Ectodermal cell (in vitro differentiated cells): Measurements from ENCODE around the gene ROR2.
"Not testable (repeated sequence)": the region's sequence is repeated elsewhere in the genome, so short reads cannot be mapped to it uniquely, and the experiment has no call there.

ENCODE experiments used
- H3K27ac ChIP-seq: 2 replicates; pipeline ENCODE4 v1.7.0; 2013; ENCODE audit warnings: mild to moderate bottlenecking, low read depth, low read length; ENCODE audit not compliant: insufficient read depth, poor library complexity, severe bottlenecking
- H3K27me3 ChIP-seq: 2 replicates; pipeline ENCODE4 v1.7.0; 2013; ENCODE audit warnings: mild to moderate bottlenecking, low read length; ENCODE audit not compliant: insufficient read depth, control insufficient read depth, poor library complexity, severe bottlenecking
- H3K36me3 ChIP-seq: one replicate; pipeline ENCODE4 v1.7.0; 2013; ENCODE audit warnings: low read length; ENCODE audit not compliant: control insufficient read depth, insufficient read depth
- H3K4me1 ChIP-seq: one replicate; pipeline ENCODE4 v1.7.0; 2013; ENCODE audit warnings: low read length; ENCODE audit not compliant: control insufficient read depth, insufficient read depth
- H3K4me3 ChIP-seq: 2 replicates; pipeline ENCODE4 v1.7.0; 2013; ENCODE audit warnings: low read depth, low read length, control low read depth; ENCODE audit not compliant: insufficient read depth
- H3K9me3 ChIP-seq: 2 replicates; pipeline ENCODE4 v1.7.0; 2013; ENCODE audit warnings: mild to moderate bottlenecking, low read length, moderate library complexity; ENCODE audit not compliant: control insufficient read depth
- WGBS, 2 experiments: methylation state at CpG; one replicate each; pipeline ENCODE4 v1.1.7; 2013; ENCODE audit warnings: missing lambda C conversion rate in 2 of 2; 5-methylcytosine and 5-hydroxymethylcytosine counted together

Gene ROR2

GRCh38 chr9:91628892-91629291 is 321.1 kb downstream of the ROR2 start:
- H3K4me1 ChIP-seq: no peaks in the 10 kb centered on the region
- H3K27me3 ChIP-seq: no peaks in the 10 kb centered on the region
- no peak overlapping the region for H3K4me3 ChIP-seq
- no peak overlapping the region for H3K27ac ChIP-seq
- H3K9me3 ChIP-seq: no peaks in the 10 kb centered on the region
- whole genome bisulfite sequencing, 2 experiments: 95 to 100% methylated on average over 1 of the region's 1 CpG
- H3K36me3 ChIP-seq: no peaks in the 10 kb centered on the region

- no peak overlapping the region for H3K4me3 ChIP-seq
- no peaks in the 10 kb centered on the region for H3K9me3 ChIP-seq
- no peaks in the 10 kb centered on the region for H3K4me1 ChIP-seq
- 85 to 100% methylated on average over 1 of the region's 1 CpG for WGBS, 2 experiments
- no peaks in the 10 kb centered on the region for H3K36me3 ChIP-seq
- no peaks in the 10 kb centered on the region for H3K27me3 ChIP-seq
- H3K27ac ChIP-seq: no peak overlapping the region
These were observed 324.7 kb downstream of the ROR2 start for GRCh38 chr9:91625331-91625730.

DNA sequence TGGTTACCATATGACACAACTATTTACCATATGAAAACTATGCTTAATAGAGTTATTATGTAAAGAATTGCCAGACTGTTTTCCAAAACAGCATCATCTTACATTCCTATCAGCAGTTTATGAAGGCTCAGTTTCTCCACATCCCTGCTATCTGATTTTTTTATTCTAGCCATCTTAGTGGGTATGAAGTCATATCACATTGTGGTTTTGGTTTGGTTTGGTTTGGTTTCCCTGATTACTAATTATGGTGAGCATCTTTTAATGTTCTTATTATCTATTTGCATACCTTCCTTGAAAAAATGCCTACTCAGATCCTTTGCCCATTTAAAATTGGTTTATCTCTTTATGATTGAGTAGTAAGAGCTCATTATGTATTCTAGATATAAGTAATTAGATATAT is 327.0 kb downstream of the ROR2 start:
- Histone ChIP-seq H3K27me3 (no peaks in the 10 kb centered on the region), H3K4me1 (no peaks in the 10 kb centered on the region), H3K9me3 (no peaks in the 10 kb centered on the region), H3K36me3 (no peaks in the 10 kb centered on the region), H3K4me3 (no peak overlapping the region), H3K27ac (no peak overlapping the region)

DNA sequence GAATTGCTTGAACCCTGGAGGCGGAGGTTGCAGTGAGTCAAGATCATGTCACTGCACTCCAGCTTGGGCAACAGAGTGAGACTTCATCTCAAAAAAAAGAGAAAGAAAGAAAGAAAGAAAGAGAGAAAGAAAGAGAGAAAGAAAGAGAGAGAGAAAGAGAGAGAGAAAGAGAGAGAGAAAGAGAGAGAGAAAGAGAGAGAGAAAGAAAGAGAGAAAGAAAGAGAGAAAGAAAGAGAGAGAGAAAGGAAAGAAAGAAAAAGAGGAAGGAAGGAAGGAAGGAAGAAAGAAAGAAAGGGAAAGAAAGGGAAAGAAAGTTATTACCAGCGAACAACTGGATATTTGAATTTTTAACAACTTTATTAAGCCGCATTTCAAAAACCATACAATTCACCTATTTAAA is 327.9 kb downstream of the ROR2 start:
- WGBS, 2 experiments: 82 to 93% methylated on average over 3 of the region's 3 CpGs
- H3K27me3 ChIP-seq, H3K9me3 ChIP-seq, H3K27ac ChIP-seq, H3K4me1 ChIP-seq, H3K4me3 ChIP-seq, H3K36me3 ChIP-seq: not testable (repeated sequence)

- not testable (repeated sequence) for H3K36me3 ChIP-seq, H3K4me1 ChIP-seq, H3K9me3 ChIP-seq, H3K27ac ChIP-seq, H3K27me3 ChIP-seq, H3K4me3 ChIP-seq
- WGBS, 2 experiments: 80% methylated on average over 1 of the region's 2 CpGs; no CpG with 5 or more reads in 1 of the 2 experiments
These were observed 336.0 kb downstream of the ROR2 start for GRCh38 chr9:91614044-91614443.

- Histone ChIP-seq H3K9me3 (no peaks in the 10 kb centered on the region), H3K4me3 (no peak overlapping the region), H3K4me1 (no peaks in the 10 kb centered on the region), H3K27me3 (no peaks in the 10 kb centered on the region), H3K36me3 (no peaks in the 10 kb centered on the region), H3K27ac (no peak overlapping the region)
- 94 to 95% methylated on average over 5 of the region's 5 CpGs for WGBS, 2 experiments
These were observed 338.4 kb downstream of the ROR2 start for GRCh38 chr9:91611582-91611981.

- 91 to 96% methylated on average over 2 of the region's 2 CpGs for WGBS, 2 experiments
- Histone ChIP-seq H3K4me3 (no peak overlapping the region), H3K36me3 (no peaks in the 10 kb centered on the region), H3K9me3 (no peaks in the 10 kb centered on the region), H3K27me3 (no peaks in the 10 kb centered on the region), H3K4me1 (no peaks in the 10 kb centered on the region), H3K27ac (no peak overlapping the region)
These were observed 343.6 kb downstream of the ROR2 start for GRCh38 chr9:91606255-91606995.

DNA sequence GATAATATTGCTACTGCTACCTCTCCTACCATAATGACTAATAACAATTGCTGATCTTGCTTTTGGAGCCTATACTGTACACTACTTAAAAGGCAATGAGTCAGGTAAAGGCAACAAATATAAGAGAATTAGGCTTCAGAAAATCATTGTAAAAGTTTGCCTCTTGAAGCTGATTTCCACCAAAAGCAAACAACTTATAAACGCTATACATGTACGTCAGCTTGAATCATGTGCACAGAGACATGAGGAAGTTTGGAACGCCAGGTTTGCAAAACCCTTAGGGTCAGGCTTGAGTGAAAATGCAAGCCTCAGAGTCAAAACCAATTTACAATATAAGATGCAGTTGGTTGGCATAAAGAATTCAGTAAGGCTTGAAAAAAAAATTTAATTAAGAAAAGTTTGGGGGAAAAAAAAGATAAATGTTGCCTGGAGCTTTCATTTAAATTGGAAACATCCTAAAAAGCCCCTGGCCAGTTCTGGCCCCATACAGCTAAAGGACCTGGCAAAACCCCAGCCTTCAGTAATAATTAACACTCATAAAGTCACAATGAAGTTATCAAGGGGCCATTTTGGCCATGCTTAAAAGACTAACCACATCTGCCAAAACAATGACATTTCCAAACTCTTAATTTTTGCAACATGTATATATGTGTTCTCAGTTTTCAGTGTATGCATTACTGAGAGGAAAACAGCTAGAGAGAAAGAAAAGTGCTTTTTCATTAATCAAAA is 345.4 kb downstream of the ROR2 start:
- WGBS, 2 experiments: 95 to 98% methylated on average over 3 of the region's 3 CpGs
- H3K4me3 ChIP-seq: no peak overlapping the region
- no peaks in the 10 kb centered on the region for H3K27me3 ChIP-seq
- H3K27ac ChIP-seq: no peak overlapping the region
- H3K9me3 ChIP-seq: no peaks in the 10 kb centered on the region
- no peaks in the 10 kb centered on the region for H3K36me3 ChIP-seq
- H3K4me1 ChIP-seq: no peaks in the 10 kb centered on the region

GRCh38 chr9:91603932-91604331 is 346.1 kb downstream of the ROR2 start:
- H3K27ac ChIP-seq: no peak overlapping the region
- H3K4me1 ChIP-seq: no peaks in the 10 kb centered on the region
- no peaks in the 10 kb centered on the region for H3K27me3 ChIP-seq
- H3K4me3 ChIP-seq: no peak overlapping the region
- H3K9me3 ChIP-seq: no peaks in the 10 kb centered on the region
- H3K36me3 ChIP-seq: no peaks in the 10 kb centered on the region
- 93 to 97% methylated on average over 3 of the region's 3 CpGs for WGBS, 2 experiments

- Histone ChIP-seq H3K4me1 (no peaks in the 10 kb centered on the region), H3K4me3 (no peak overlapping the region), H3K36me3 (no peaks in the 10 kb centered on the region), H3K9me3 (no peaks in the 10 kb centered on the region), H3K27me3 (no peaks in the 10 kb centered on the region), H3K27ac (no peak overlapping the region)
- 94% methylated on average over 3 of the region's 3 CpGs for WGBS, 2 experiments
These were observed 350.5 kb downstream of the ROR2 start for GRCh38 chr9:91599564-91599963.
